Panc1 (cell line): ENCODE measurements around the gene ZNF580. TPM values are rescaled to one million over a fixed set of nuclear protein-coding genes. Genes with fewer than 3 reads are reported as not detected.

Experiments used
- ATAC-seq: fragments of 200-7000 bp; cut with Tn5 transposase; 2 replicates; pipeline ENCODE4 v1.9.1; 2020; ENCODE audit warnings: mild to moderate bottlenecking, moderate library complexity
- Bru-seq: library from RNA; stranded (reverse); fragments of 400-500 nt; gene quantifications from one replicate; lab custom pipeline; 2021; lab: Mats Ljungman, UMichigan
- BruChase-seq, 2 experiments: library from RNA; stranded (reverse); fragments of 400-500 nt; gene quantifications; one replicate each; lab custom pipeline; 2021; lab: Mats Ljungman, UMichigan
- BruUV-seq: library from RNA; stranded (reverse); fragments of 400-500 nt; replicated peaks from 2 replicates; lab custom pipeline; 2021; lab: Mats Ljungman, UMichigan
- CTCF ChIA-PET: fragments of 300-600 bp; sonication (Branson Sonifier 250); formaldehyde crosslinking; loops from one replicate; lab custom pipeline; 2022; ENCODE audit warnings: antibody characterized with exemption; lab: Charles Lee
- POLR2A ChIA-PET: fragments of 300-600 bp; sonication (Branson Sonifier 250); formaldehyde crosslinking; loops from one replicate; lab custom pipeline; 2022; ENCODE audit warnings: antibody characterized with exemption; lab: Charles Lee
- DNase-seq: peaks from one replicate; pipeline ENCODE4 v3.0.0-alpha.2; 2010; ENCODE audit warnings: low read depth, low spot score
- H3K27ac ChIP-seq: 2 replicates; pipeline ENCODE4 v1.5.1; 2011; ENCODE audit warnings: mild to moderate bottlenecking, low read length, inconsistent platforms
- H3K27me3 ChIP-seq: fragments of 200-500 bp; sonication (Bioruptor generic); 2 replicates; pipeline ENCODE4 v1.6.0; 2014; ENCODE audit warnings: low read length, inconsistent platforms; ENCODE audit not compliant: control insufficient read depth, insufficient read depth
- H3K36me3 ChIP-seq: fragments of 200-500 bp; sonication (Bioruptor generic); 2 replicates; pipeline ENCODE4 v1.5.1; 2014; ENCODE audit warnings: inconsistent platforms, mild to moderate bottlenecking, low read length, moderate library complexity; ENCODE audit not compliant: control insufficient read depth, insufficient read depth
- H3K4me1 ChIP-seq: 2 replicates; pipeline ENCODE4 v1.5.1; 2011; ENCODE audit warnings: inconsistent platforms, mild to moderate bottlenecking, low read length, moderate library complexity; ENCODE audit not compliant: control insufficient read depth, insufficient read depth
- H3K4me3 ChIP-seq, 2 experiments: 2 replicates each; pipeline ENCODE4 v1.5.1; 2011 to 2012; ENCODE audit warnings: low read depth in 2 of 2, low read length in 2 of 2, mild to moderate bottlenecking in 2 of 2, inconsistent platforms in 1 of 2, moderate library complexity in 1 of 2
- H3K9me3 ChIP-seq: fragments of 200-500 bp; sonication (Bioruptor generic); 2 replicates; pipeline ENCODE4 v1.5.1; 2014; ENCODE audit warnings: low read depth, mild to moderate bottlenecking, inconsistent platforms, low read length, moderate library complexity; ENCODE audit not compliant: control insufficient read depth, insufficient read depth
- CTCF ChIP-seq: fragments of 450-650 bp; IDR thresholded peaks from 2 replicates; pipeline ENCODE4 v1.5.1; 2017; ENCODE audit warnings: mild to moderate bottlenecking
- POLR2AphosphoS5 ChIP-seq: IDR thresholded peaks from 2 replicates; pipeline ENCODE4 v1.6.1; 2012; ENCODE audit warnings: mild to moderate bottlenecking, low read depth, low read length, moderate library complexity
- REST ChIP-seq, 2 experiments: IDR thresholded peaks; 2 replicates each; pipeline ENCODE4 v1.6.1; 2011 to 2012; ENCODE audit warnings: low read depth in 2 of 2, control low read depth in 1 of 2, low read length in 1 of 2, mild to moderate bottlenecking in 1 of 2, moderate library complexity in 1 of 2; ENCODE audit not compliant: insufficient read depth in 1 of 2
- SIN3A ChIP-seq: IDR thresholded peaks from 2 replicates; pipeline ENCODE4 v1.6.1; 2012; ENCODE audit warnings: low read depth, mild to moderate bottlenecking, low read length, moderate library complexity, borderline replicate concordance; ENCODE audit not compliant: insufficient read depth
- TCF7L2 ChIP-seq: IDR thresholded peaks from 2 replicates; pipeline ENCODE4 v1.6.1; 2011; ENCODE audit warnings: mild to moderate bottlenecking, low read depth, low read length, inconsistent platforms
- in situ Hi-C: cut with HindIII; loops from 2 replicates; pipeline ENCODE4 v1.10.0; 2016; ENCODE audit warnings: low sequenced_read_pairs, low pct_unique_long_range_greater_than_20kb
- intact Hi-C: fragments of 100-400 bp; cut with micrococcal nuclease; formaldehyde crosslinking; loops from one replicate; pipeline ENCODE4 v1.10.0; 2022; ENCODE audit not compliant: unreplicated experiment
- long read RNA-seq: library from polyadenylated mRNA; unstranded; transcript quantifications from one replicate; pipeline ENCODE4 v2.0.0, GENCODE V29; 2021; ENCODE audit not compliant: unreplicated experiment
- polyA plus RNA-seq: library from polyadenylated mRNA; unstranded; fragments of >200 nt; gene quantifications from one replicate; pipeline ENCODE4 v1.2.1, GENCODE V29; 2012; ENCODE audit warnings: missing spikeins; ENCODE audit not compliant: insufficient read length
- total RNA-seq: library from RNA; stranded (reverse); gene quantifications from one replicate; pipeline ENCODE4 v1.2.1, GENCODE V29; 2021; ENCODE audit not compliant: unreplicated experiment

The ZNF580 gene
- total RNA-seq (58.0 TPM), Bru-seq, nascent RNA (percentile 86 among the genes with signal in this experiment), BruChase-seq, experiment 1, labeled RNA remaining after a 2-hour chase (percentile 93 among the genes with signal in this experiment), BruChase-seq, experiment 2, labeled RNA remaining after a 6-hour chase (percentile 93 among the genes with signal in this experiment)
- polyA plus RNA-seq: 91.5 TPM
- long read RNA-seq, transcript ZNF580-202 (1 exons, 1,707 nt): major isoform, 25 of 43 reads
- long read RNA-seq, transcript ZNF580-201 (2 exons, 1,261 nt): minor isoform, 16 of 43 reads
- long read RNA-seq, partial matches to known transcripts: 0 of 43 reads
- long read RNA-seq, other reads (novel, unspliced or antisense): 0 of 43 reads

GRCh38 chr19:55640577-55641425, at the start of gene ZNF580:
Gene ZNF580 (plus strand): TSS chr19:55641002. CDS start chr19:55642509, 1,507 bp downstream.
- Histone ChIP-seq H3K4me1 (peaks cover 43% of the 10 kb centered on the region), H3K27me3 (no peaks in the 10 kb centered on the region), H3K4me3 (peak within 1 kb of the TSS; percentile 63 to 93), H3K27ac (peak within 1 kb of the TSS; percentile 92), H3K9me3 (no peaks in the 10 kb centered on the region), H3K36me3 (peaks cover 13% of the 10 kb centered on the region)
- ChIA-PET CTCF (no interaction called here), POLR2A (no interaction called here)
- TF ChIP-seq REST (IDR thresholded peaks at IDR 0.05; ENCODE audit: insufficient read depth in 1 of 2, low read depth in 2 of 2, low read length in 1 of 2) (0 out of 4 replicates have a peak, but pooled peaks of 1 of the 2 experiments have one; percentile 28), SIN3A (0 out of 2 replicates have a peak, but pooled peaks have one; percentile 30), POLR2AphosphoS5 (no peak; the same call in 1 of the 2 replicates)
- BruUV-seq: no TSS peak
- ATAC-seq: peak; percentile 71
- in situ Hi-C loops (no loop called here), intact Hi-C loops (no loop called here)
- DNase-seq: no peak

GRCh38 chr19:55591555-55591954, 49.2 kb upstream of the ZNF580 start:
- Histone ChIP-seq H3K27me3 (no peaks in the 10 kb centered on the region), H3K4me1 (0 out of 2 replicates have a peak, but pooled peaks cover 3% of the 10 kb centered on the region), H3K27ac (no peak overlapping the region), H3K4me3 (no peak overlapping the region), H3K36me3 (no peaks in the 10 kb centered on the region; the same call in 1 of the 2 replicates), H3K9me3 (no peaks in the 10 kb centered on the region)
- TF ChIP-seq TCF7L2 (no peak), POLR2AphosphoS5 (0 out of 2 replicates have a peak, but pooled peaks have one; percentile 16), REST (IDR thresholded peaks at IDR 0.05; ENCODE audit: insufficient read depth in 1 of 2, low read depth in 2 of 2, low read length in 1 of 2) (no peak), SIN3A (no peak), CTCF (no peak)
- ChIA-PET POLR2A (no interaction called here), CTCF (no interaction called here)
- ATAC-seq: peak; percentile 16; the same call in 1 of the 2 replicates
- no TSS peak for BruUV-seq
- in situ Hi-C loops: no loop called here
- no peak for DNase-seq
- intact Hi-C loops: no loop called here
